Brain microvascular endothelial cell (primary cell): Measurements from ENCODE around the gene MYT1.

Experiments used
- DNase-seq: peaks from one replicate; pipeline ENCODE4 v3.0.0-alpha.2; 2020
- H3K27ac ChIP-seq: fragments of 250-450 bp; sonication (Bioruptor Pico); 2 replicates; pipeline ENCODE4 v1.5.1; 2020; ENCODE audit warnings: mild to moderate bottlenecking, moderate library complexity
- H3K27me3 ChIP-seq: fragments of 250-450 bp; sonication (Bioruptor Pico); replicated peaks from 2 replicates; pipeline ENCODE4 v1.5.1; 2020; ENCODE audit warnings: mild to moderate bottlenecking
- H3K36me3 ChIP-seq: fragments of 250-450 bp; sonication (Bioruptor Pico); replicated peaks from 2 replicates; pipeline ENCODE4 v1.5.1; 2020; ENCODE audit warnings: mild to moderate bottlenecking
- H3K4me3 ChIP-seq: 2 replicates; pipeline ENCODE4 v1.5.1; 2011; ENCODE audit warnings: low read depth, mild to moderate bottlenecking, control low read depth, low read length, moderate library complexity
- CTCF ChIP-seq: IDR thresholded peaks from 2 replicates; pipeline ENCODE4 v1.5.1; 2011; ENCODE audit warnings: low read depth, mild to moderate bottlenecking, moderate library complexity, low read length, control low read depth, inconsistent platforms; ENCODE audit errors: missing control alignments
- in situ Hi-C: cut with HindIII; loops from 2 replicates; pipeline ENCODE4 v1.10.0; 2017; ENCODE audit warnings: low sequenced_read_pairs, low pct_ligation_motif_present

The MYT1 gene

DNA sequence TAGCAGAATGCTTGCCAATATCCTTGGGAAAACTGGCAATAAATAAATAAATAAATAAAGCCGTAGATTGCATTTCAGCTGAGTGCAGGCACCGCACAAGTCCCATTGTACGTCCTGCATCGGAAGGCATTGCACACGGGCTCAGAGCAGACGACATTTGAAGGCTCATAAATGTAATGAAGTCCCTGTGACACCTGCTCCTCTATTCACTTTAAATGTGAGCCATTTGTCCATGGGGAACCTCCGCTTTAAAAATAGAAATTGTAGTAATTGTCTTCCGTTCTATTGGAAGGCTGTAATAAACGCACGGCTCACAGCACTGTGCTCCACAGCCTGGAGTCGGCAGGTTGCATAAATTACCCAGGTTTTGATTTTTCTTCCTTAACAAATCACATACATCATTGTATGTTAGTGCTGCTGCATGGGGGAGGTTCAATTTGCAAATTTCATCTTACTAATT lies 32.6 kb downstream of the MYT1 start:
- DNase-seq, result no peak
- H3K27me3 ChIP-seq, result no peaks in the 10 kb centered on the region

DNA sequence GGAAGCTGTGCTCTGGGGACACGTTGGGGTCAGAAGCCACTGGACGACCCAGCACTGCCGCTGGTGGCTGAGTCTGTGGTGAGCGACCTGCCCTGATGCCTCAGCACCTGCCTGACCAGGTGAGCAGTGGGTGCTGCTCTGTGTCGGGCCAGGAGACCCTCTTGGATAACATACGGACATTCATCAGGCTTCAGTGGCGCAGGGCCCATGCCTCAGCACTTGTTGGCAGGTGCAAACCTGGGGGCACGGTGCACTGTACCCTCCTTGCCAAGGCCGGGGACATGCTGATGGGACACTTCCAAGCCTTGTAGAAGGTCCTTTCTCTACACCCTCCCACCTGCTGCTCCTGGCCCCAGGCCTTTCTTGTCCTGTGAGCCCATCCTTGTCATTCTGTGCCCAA lies 34.1 kb downstream of the MYT1 start:
- Histone ChIP-seq H3K36me3 (no peaks in the 10 kb centered on the region), H3K27ac (no peak overlapping the region), H3K4me3 (no peak overlapping the region), H3K27me3 (no peaks in the 10 kb centered on the region)
- TF ChIP-seq CTCF, result no peak
- in situ Hi-C loops, result no loop called here
- no peak for DNase-seq

More for the DNA sequence above, 32.6 kb downstream of the MYT1 start:
- H3K4me3 ChIP-seq, result no peak overlapping the region
- TF ChIP-seq CTCF, result no peak
- no peaks in the 10 kb centered on the region for H3K36me3 ChIP-seq
- in situ Hi-C loops, result no loop called here
- no peak overlapping the region for H3K27ac ChIP-seq

GRCh38 chr20:64199395-64199794 lies 35.1 kb downstream of the MYT1 start:
- no peaks in the 10 kb centered on the region for H3K27me3 ChIP-seq
- H3K4me3 ChIP-seq, result no peak overlapping the region
- in situ Hi-C loops, result no loop called here
- no peak overlapping the region for H3K27ac ChIP-seq
- no peak for TF ChIP-seq CTCF
- DNase-seq, result no peak
- no peaks in the 10 kb centered on the region for H3K36me3 ChIP-seq

- no peak overlapping the region for H3K4me3 ChIP-seq
- H3K27ac ChIP-seq, result no peak overlapping the region
- in situ Hi-C loops, result no loop called here
- no peaks in the 10 kb centered on the region for H3K27me3 ChIP-seq
- TF ChIP-seq CTCF, result no peak
- no peaks in the 10 kb centered on the region for H3K36me3 ChIP-seq
- no peak for DNase-seq
These were observed 36.5 kb downstream of the MYT1 start for GRCh38 chr20:64200740-64201139.

GRCh38 chr20:64201653-64202052 lies 37.4 kb downstream of the MYT1 start:
- in situ Hi-C loops, result no loop called here
- no peaks in the 10 kb centered on the region for H3K36me3 ChIP-seq
- TF ChIP-seq CTCF, result no peak
- DNase-seq, result no peak
- no peaks in the 10 kb centered on the region for H3K27me3 ChIP-seq
- no peak overlapping the region for H3K4me3 ChIP-seq
- no peak overlapping the region for H3K27ac ChIP-seq

DNA sequence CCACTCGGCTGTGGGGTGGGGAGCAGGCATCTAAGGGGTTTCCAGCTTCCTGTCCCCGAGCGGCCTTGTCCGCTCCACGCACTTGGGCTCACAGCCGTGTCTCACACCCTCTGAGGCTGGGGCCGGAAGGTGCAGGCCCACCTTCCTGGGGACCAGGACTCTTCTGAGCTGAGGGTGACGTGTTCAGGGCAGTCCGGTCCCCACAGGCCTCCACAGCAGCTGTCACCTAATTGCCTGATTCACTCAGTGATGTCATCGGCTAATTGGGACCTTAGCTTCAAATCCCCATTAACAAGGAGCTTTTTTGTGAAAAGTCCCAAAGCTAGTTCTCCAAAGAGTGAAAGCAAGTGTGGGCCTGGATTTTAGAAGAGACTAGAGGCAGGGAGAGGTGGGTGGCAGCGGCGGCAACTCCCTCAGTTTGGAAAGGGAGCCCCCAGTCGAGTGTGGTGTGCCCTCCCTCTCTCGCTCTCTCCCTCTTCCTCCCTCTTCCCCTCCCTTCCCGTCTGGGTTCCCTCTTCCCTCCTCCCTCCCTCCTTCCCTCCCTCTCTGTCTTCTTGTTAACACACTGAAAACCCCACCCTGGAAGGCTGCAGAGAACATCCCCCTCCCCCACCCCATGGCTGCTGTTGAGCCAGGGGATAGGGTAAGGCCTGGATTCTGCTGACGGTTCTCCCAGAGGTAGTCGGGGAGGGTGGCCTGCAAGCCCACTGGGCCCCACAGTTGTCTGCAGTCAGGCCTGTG lies 39.0 kb downstream of the MYT1 start:
- H3K27me3 ChIP-seq, result no peaks in the 10 kb centered on the region
- no peak for TF ChIP-seq CTCF
- in situ Hi-C loops, result no loop called here
- no peak for DNase-seq
- H3K4me3 ChIP-seq, result no peak overlapping the region
- H3K27ac ChIP-seq, result no peak overlapping the region
- H3K36me3 ChIP-seq, result no peaks in the 10 kb centered on the region
